AG04450 (cell line): ENCODE results near the gene CUL9. TPM values are rescaled to one million over a fixed set of nuclear protein-coding genes. Genes with fewer than 3 reads are reported as not detected.
A peak's percentile ranks its signal among the peaks of the same experiment; 100 is the strongest.

ENCODE experiments used
- CTCF ChIA-PET: fragments of 300-600, 350-600 bp; formaldehyde crosslinking; extraction: SDS; loops from one replicate; lab custom pipeline; 2022; ENCODE audit warnings: antibody characterized with exemption, inconsistent platforms; lab: Charles Lee
- POLR2A ChIA-PET: fragments of 350-600 bp; formaldehyde crosslinking; extraction: SDS; loops from one replicate; lab custom pipeline; 2021; ENCODE audit warnings: antibody characterized with exemption, inconsistent platforms; lab: Yijun Ruan, JAX
- DNase-seq: peaks from one replicate; pipeline ENCODE4 v3.0.0-alpha.2; 2011; ENCODE audit warnings: low read depth, low spot score
- H3K27ac ChIP-seq: one replicate; pipeline ENCODE4 v1.5.1; 2012; ENCODE audit warnings: low read depth, low read length, control low read depth
- H3K27me3 ChIP-seq: one replicate; pipeline ENCODE4 v1.6.0; 2012; ENCODE audit warnings: low read length; ENCODE audit not compliant: control insufficient read depth, insufficient read depth
- H3K4me3 ChIP-seq: 2 replicates; pipeline ENCODE4 v1.5.1; 2011; ENCODE audit warnings: mild to moderate bottlenecking, low read depth, low read length, control low read depth
- H3K9me3 ChIP-seq: 2 replicates; pipeline ENCODE4 v1.5.1; 2012; ENCODE audit warnings: low read length; ENCODE audit not compliant: control insufficient read depth, insufficient read depth
- polyA plus RNA-seq: library from polyadenylated mRNA; depleted of rRNA; stranded (reverse); fragments of >200 nt; gene quantifications from 2 replicates; pipeline ENCODE4 v1.2.3, GENCODE V29; 2011
- TF ChIP-seq, protein P1 (sequence below): IDR thresholded peaks from 2 replicates; pipeline ENCODE4 v1.5.1; 2011; ENCODE audit warnings: low read depth, low read length, control low read depth, inconsistent platforms

Gene CUL9
- polyA plus RNA-seq, 1 experiment: 11.8 TPM

DNA sequence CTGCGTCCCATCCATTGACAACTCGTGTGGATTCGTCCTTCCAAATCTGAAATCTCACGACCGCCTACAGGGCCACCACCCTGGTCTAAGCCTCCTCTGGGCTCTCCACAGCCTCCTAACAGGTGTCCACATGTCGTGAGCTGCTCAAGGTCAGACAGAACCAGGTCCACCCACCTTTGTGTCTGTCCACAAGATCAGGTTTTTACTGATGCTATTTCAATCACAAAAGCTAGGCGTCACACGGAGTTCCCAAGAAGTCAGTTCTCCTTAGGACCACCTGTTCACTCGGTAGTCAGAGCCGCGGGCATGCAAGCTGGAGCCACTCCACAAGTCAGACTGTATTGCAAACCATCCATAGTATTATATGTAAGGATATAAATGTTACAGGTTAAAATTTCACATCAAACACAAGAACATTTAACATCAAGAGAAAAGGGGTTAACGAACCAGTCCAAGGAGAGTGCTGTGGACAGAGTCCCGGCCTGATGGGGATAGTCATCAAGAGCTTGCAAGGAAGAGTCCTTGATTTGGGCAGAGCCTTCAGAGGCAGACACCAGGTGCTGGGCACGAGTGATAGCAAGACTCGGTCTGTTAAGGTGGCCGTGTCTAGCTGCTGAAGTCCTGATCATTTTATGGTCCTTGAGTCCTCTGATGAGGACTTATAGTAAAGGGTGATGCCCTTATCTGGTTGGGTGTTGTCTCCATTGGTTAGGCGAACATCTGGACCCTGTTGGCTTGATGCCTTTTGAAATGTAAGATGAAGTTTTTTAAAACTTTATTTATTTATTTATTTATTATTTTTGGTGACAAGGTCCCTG lies 48.0 kb downstream of the CUL9 start:
- Histone ChIP-seq H3K9me3 (no peaks in the 10 kb centered on the region), H3K4me3 (peak overlapping the region; percentile 50; the same call in 1 of the 2 replicates)
- CTCF ChIA-PET: interaction anchor here (0.6 to 2.1 kb wide), 10 partner anchors 8 to 326 kb away, joined by 3 to 29 read pairs (median 4); no protein-coding TSS in a partner anchor

DNA sequence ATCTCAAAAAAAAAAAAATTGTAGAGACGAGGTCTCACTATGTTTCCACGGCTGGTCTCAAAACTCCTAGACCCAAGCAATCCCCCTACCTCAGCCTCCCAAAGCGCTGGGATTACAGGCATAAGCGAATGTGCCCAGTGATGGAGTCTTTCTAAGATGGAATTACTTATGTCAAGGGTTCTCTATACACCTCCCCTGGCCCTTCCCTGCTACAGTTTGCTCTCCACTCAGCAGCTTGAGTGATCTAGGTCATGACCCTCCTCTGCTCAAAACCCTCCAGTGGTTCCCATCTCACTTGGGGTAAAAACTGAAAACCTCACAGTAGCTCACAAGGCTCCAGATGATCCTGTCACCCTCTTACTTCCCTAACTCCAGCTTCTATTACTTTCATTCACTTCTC lies 49.1 kb downstream of the CUL9 start:
- Histone ChIP-seq H3K9me3 (no peaks in the 10 kb centered on the region), H3K4me3 (no peak overlapping the region), H3K27ac (no peak overlapping the region), H3K27me3 (peaks cover 9% of the 10 kb centered on the region)
- POLR2A ChIA-PET: no interaction called here
- DNase-seq: no peak
- TF ChIP-seq, protein P1, sequence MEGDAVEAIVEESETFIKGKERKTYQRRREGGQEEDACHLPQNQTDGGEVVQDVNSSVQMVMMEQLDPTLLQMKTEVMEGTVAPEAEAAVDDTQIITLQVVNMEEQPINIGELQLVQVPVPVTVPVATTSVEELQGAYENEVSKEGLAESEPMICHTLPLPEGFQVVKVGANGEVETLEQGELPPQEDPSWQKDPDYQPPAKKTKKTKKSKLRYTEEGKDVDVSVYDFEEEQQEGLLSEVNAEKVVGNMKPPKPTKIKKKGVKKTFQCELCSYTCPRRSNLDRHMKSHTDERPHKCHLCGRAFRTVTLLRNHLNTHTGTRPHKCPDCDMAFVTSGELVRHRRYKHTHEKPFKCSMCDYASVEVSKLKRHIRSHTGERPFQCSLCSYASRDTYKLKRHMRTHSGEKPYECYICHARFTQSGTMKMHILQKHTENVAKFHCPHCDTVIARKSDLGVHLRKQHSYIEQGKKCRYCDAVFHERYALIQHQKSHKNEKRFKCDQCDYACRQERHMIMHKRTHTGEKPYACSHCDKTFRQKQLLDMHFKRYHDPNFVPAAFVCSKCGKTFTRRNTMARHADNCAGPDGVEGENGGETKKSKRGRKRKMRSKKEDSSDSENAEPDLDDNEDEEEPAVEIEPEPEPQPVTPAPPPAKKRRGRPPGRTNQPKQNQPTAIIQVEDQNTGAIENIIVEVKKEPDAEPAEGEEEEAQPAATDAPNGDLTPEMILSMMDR: no peak
- CTCF ChIA-PET: no interaction called here

More for the DNA sequence above, 48.0 kb downstream of the CUL9 start:
- POLR2A ChIA-PET: interaction anchor here (0.6 to 1.7 kb wide), 4 partner anchors 10 to 408 kb away, joined by 3 to 6 read pairs (median 6); partner anchors contain the start of gene ZNF318
- Histone ChIP-seq H3K27me3 (peaks cover 9% of the 10 kb centered on the region), H3K27ac (no peak overlapping the region)
- no peak for DNase-seq
- TF ChIP-seq, protein P1: no peak

GRCh38 chr6:43231735-43232450 lies 49.9 kb downstream of the CUL9 start:
- Histone ChIP-seq H3K27me3 (peaks cover 9% of the 10 kb centered on the region), H3K4me3 (no peak overlapping the region), H3K27ac (no peak overlapping the region), H3K9me3 (no peaks in the 10 kb centered on the region)
- ChIA-PET CTCF (no interaction called here), POLR2A (interaction anchor here (0.6 kb wide), 1 partner anchor 27 kb away, joined by 5 read pairs; no protein-coding TSS in a partner anchor)
- no peak for DNase-seq
- TF ChIP-seq, protein P1: no peak

DNA sequence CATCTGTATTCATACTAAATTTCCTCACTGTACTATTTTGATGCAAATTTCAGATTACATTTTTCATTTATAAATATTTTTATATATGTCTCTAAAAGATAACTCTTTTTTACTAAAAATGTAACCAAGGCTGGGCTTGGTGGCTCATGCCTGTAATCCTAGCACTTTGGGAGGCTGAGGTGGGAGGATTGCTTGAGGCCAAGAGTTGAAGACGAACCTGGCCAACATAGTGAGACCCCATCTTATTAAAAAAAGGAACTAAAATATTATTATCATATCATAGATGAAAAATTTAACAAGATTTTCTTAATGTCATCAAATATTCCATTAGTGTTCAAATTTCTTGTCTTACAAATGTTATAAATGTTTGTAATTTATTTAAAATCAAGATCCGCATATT lies 53.8 kb downstream of the CUL9 start:
- POLR2A ChIA-PET: no interaction called here
- H3K27ac ChIP-seq: no peak overlapping the region

More for the DNA sequence above, 53.8 kb downstream of the CUL9 start:
- TF ChIP-seq, protein P1: no peak
- H3K27me3 ChIP-seq: peaks cover 28% of the 10 kb centered on the region
- no peak overlapping the region for H3K4me3 ChIP-seq
- DNase-seq: no peak
- CTCF ChIA-PET: no interaction called here
- no peaks in the 10 kb centered on the region; the same call in 1 of the 2 replicates for H3K9me3 ChIP-seq
